MM.1S (cell line): ENCODE results near the gene IQCC.

Experiments
- DNase-seq: peaks from one replicate; pipeline ENCODE4 v3.0.0-alpha.2; 2015
- H2AFZ ChIP-seq: fragments of 300-600 bp; sonication (generic); 2 replicates; pipeline ENCODE4 v1.6.0; 2016; ENCODE audit warnings: antibody characterized with exemption, low read length
- H3F3A ChIP-seq: fragments of 300-600 bp; sonication (generic); 2 replicates; pipeline ENCODE4 v1.6.1; 2016; ENCODE audit warnings: mild to moderate bottlenecking, antibody characterized with exemption, low read length, moderate library complexity, mixed read lengths; ENCODE audit not compliant: insufficient read depth
- H3K27ac ChIP-seq: fragments of 300-600 bp; sonication (generic); 2 replicates; pipeline ENCODE4 v1.5.1; 2016; ENCODE audit warnings: mild to moderate bottlenecking, low read length
- H3K27me3 ChIP-seq: fragments of 300-600 bp; sonication (generic); replicated peaks from 2 replicates; pipeline ENCODE4 v1.6.0; 2016; ENCODE audit warnings: low read length; ENCODE audit not compliant: insufficient read depth
- H3K36me3 ChIP-seq: fragments of 300-600 bp; sonication (generic); replicated peaks from 2 replicates; pipeline ENCODE4 v1.6.1; 2016; ENCODE audit warnings: mild to moderate bottlenecking, low read length, mixed read lengths; ENCODE audit not compliant: insufficient read depth
- H3K4me1 ChIP-seq: fragments of 300-600 bp; sonication (generic); 2 replicates; pipeline ENCODE4 v1.6.1; 2016; ENCODE audit warnings: low read length, mixed read lengths
- H3K4me2 ChIP-seq: fragments of 300-600 bp; sonication (generic); 2 replicates; pipeline ENCODE4 v1.6.0; 2016; ENCODE audit warnings: low read depth, low read length
- H3K4me3 ChIP-seq: fragments of 300-600 bp; sonication (generic); 2 replicates; pipeline ENCODE4 v1.5.1; 2016; ENCODE audit warnings: low read length, mixed read lengths
- H3K79me2 ChIP-seq: fragments of 300-600 bp; sonication (generic); 2 replicates; pipeline ENCODE4 v1.6.1; 2016; ENCODE audit warnings: mixed run types, low read length, mixed read lengths
- H3K9ac ChIP-seq: fragments of 300-600 bp; sonication (generic); 2 replicates; pipeline ENCODE4 v1.6.1; 2016; ENCODE audit warnings: low read length, mixed read lengths
- H3K9me2 ChIP-seq: fragments of 300-600 bp; sonication (generic); replicated peaks from 2 replicates; pipeline ENCODE4 v1.6.1; 2016; ENCODE audit warnings: mild to moderate bottlenecking, low read length, mixed read lengths; ENCODE audit not compliant: insufficient read depth
- H3K9me3 ChIP-seq: fragments of 300-600 bp; sonication (generic); replicated peaks from 2 replicates; pipeline ENCODE4 v1.6.1; 2016; ENCODE audit warnings: mild to moderate bottlenecking, low read length, mixed read lengths; ENCODE audit not compliant: insufficient read depth
- H4K20me1 ChIP-seq: fragments of 300-600 bp; sonication (generic); 2 replicates; pipeline ENCODE4 v1.6.1; 2016; ENCODE audit warnings: mild to moderate bottlenecking, low read length, moderate library complexity, mixed read lengths; ENCODE audit not compliant: insufficient read depth
- EZH2 ChIP-seq: fragments of 300-600 bp; sonication (generic); optimal IDR thresholded peaks from 2 replicates; pipeline ENCODE3; 2017; ENCODE audit warnings: low read depth, mild to moderate bottlenecking, antibody characterized with exemption, low read length, mixed read lengths
- EZH2phosphoT487 ChIP-seq: fragments of 300-600 bp; sonication (generic); IDR thresholded peaks from 2 replicates; pipeline ENCODE4 v1.6.1; 2018; ENCODE audit warnings: antibody characterized with exemption, low read length
- TF ChIP-seq, protein P1 (sequence below): fragments of 300-600 bp; sonication (generic); IDR thresholded peaks from 2 replicates; pipeline ENCODE4 v1.5.1; 2016; ENCODE audit warnings: antibody characterized with exemption, low read length, mixed read lengths

The IQCC gene

DNA sequence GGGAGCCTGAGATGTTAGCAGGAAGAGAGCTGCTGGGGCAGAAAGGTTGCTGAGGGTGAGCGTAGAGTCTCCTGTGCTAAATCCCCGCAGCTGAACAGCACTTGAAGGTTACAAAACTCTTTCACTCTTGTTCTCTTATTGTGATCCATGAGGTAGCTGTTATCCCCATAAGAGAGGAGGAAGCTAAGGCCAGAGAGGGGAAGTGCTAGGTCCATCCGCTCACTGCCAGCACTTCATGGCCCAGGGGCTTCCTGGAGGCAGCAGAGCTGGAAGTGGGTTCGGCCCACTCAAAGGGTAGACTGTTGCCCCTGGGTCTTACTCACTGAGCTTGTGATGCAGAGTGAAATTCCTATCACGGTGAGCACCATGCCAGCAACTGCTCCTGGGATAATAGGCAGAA, 11.1 kb downstream of the IQCC start:
- Histone ChIP-seq H3K27ac (no peak overlapping the region), H3K9me2 (no peaks in the 10 kb centered on the region), H4K20me1 (no peaks in the 10 kb centered on the region), H3K79me2 (0 out of 2 replicates have a peak, but pooled peaks cover 6% of the 10 kb centered on the region), H3K4me1 (no peaks in the 10 kb centered on the region; the same call in 1 of the 2 replicates), H2AFZ (no peak overlapping the region), H3K9me3 (no peaks in the 10 kb centered on the region), H3K9ac (no peak overlapping the region), H3K36me3 (no peaks in the 10 kb centered on the region; the same call in 1 of the 2 replicates), H3F3A (no peaks in the 10 kb centered on the region), H3K4me2 (no peak overlapping the region), H3K27me3 (no peaks in the 10 kb centered on the region), H3K4me3 (no peak overlapping the region)
- TF ChIP-seq EZH2phosphoT487 (no peak), EZH2 (no peak)
- TF ChIP-seq, protein P1, sequence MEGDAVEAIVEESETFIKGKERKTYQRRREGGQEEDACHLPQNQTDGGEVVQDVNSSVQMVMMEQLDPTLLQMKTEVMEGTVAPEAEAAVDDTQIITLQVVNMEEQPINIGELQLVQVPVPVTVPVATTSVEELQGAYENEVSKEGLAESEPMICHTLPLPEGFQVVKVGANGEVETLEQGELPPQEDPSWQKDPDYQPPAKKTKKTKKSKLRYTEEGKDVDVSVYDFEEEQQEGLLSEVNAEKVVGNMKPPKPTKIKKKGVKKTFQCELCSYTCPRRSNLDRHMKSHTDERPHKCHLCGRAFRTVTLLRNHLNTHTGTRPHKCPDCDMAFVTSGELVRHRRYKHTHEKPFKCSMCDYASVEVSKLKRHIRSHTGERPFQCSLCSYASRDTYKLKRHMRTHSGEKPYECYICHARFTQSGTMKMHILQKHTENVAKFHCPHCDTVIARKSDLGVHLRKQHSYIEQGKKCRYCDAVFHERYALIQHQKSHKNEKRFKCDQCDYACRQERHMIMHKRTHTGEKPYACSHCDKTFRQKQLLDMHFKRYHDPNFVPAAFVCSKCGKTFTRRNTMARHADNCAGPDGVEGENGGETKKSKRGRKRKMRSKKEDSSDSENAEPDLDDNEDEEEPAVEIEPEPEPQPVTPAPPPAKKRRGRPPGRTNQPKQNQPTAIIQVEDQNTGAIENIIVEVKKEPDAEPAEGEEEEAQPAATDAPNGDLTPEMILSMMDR: no peak
- DNase-seq: no peak

DNA sequence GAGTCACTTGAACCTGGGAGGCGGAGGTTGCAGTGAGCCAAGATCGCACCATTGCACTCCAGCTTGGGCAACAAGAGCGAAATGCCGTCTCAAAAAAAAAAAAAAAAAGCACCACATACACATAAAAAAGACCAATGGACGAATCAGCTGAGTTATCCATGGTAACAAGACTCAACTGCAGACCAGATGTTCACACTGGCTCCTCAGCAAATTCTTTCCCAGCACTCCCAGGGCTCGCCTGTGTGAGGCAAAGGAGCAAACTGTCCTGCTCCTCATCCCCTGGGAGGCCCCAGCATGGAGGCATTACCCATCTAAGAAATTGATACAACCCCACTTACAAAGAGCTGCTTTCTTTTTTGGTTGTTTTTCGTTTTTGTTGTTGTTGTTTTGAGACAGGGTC, 13.6 kb downstream of the IQCC start:
- Histone ChIP-seq H2AFZ (no peak overlapping the region), H3K4me1 (peaks cover 5% of the 10 kb centered on the region; the same call in 1 of the 2 replicates), H3K79me2 (peaks cover 28% of the 10 kb centered on the region), H3K4me2 (no peak overlapping the region), H3K27ac (no peak overlapping the region), H3K4me3 (no peak overlapping the region), H3K9me2 (no peaks in the 10 kb centered on the region), H3F3A (no peaks in the 10 kb centered on the region), H3K9ac (no peak overlapping the region), H4K20me1 (no peaks in the 10 kb centered on the region), H3K9me3 (no peaks in the 10 kb centered on the region), H3K27me3 (no peaks in the 10 kb centered on the region), H3K36me3 (peaks cover under 1% of the 10 kb centered on the region; the same call in 1 of the 2 replicates)
- no peak for DNase-seq
- TF ChIP-seq, protein P1: no peak
- TF ChIP-seq EZH2: no peak
- TF ChIP-seq EZH2phosphoT487: no peak

DNA sequence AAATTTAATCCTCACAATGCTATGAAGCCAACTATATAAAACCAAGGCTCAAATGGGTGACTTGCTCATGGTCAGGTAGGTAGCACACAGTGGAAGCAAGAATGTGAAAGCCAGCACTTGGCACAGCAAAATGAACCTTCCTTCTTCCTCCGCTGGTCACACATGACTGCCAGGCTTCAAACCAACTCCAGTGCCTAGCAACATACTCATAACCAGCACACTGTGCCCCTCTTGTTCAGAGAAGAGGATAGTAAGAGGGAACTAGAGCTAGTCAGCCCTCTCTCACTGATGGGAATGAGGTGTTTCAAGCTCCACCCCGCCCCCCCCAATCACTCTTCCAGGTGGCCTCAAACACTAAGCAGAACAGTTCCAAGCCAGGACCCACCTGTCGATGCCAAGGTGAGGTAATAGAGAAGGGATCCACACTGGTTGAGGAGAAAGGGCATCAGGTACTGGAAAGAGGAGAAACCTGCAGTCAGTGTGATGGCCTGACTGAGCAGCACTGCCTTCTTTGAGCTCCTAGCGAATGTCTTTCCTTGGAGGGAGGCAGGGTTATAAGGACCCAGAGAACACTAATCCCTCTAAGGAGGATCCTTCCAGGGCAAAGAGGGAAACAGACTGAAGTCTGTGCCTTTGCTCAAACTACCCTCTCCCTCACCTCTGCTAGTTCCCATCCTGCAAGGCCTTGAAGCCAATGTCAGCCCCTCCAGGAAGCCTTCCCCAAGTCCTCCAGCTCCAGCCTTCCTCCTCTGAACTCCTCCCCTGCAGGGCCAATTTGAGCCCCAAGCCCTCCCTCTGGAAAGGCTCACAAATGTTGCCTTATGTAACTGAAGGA, 15.5 kb downstream of the IQCC start:
- Histone ChIP-seq H3K9me3 (no peaks in the 10 kb centered on the region), H3K4me3 (peak overlapping the region; percentile 77; the same call in 1 of the 2 replicates), H3K9me2 (no peaks in the 10 kb centered on the region), H3K27ac (no peak overlapping the region), H3K27me3 (no peaks in the 10 kb centered on the region), H3K4me1 (peaks cover 5% of the 10 kb centered on the region; the same call in 1 of the 2 replicates), H3K79me2 (peaks cover 37% of the 10 kb centered on the region), H3K36me3 (0 out of 2 replicates have a peak, but pooled peaks cover 3% of the 10 kb centered on the region), H3K9ac (peak overlapping the region; percentile 91; the same call in 1 of the 2 replicates), H2AFZ (no peak overlapping the region), H4K20me1 (no peaks in the 10 kb centered on the region), H3K4me2 (peak overlapping the region; percentile 84), H3F3A (no peaks in the 10 kb centered on the region)
- TF ChIP-seq, protein P1: no peak
- TF ChIP-seq EZH2: no peak
- TF ChIP-seq EZH2phosphoT487: no peak
- DNase-seq: peak; percentile 1
